EH (cell line): ENCODE measurements around the gene SETX.

Source experiments
- DNase-seq: peaks from one replicate; pipeline ENCODE4 v3.0.0-alpha.2; 2015; ENCODE audit warnings: low read depth

SETX gene

GRCh38 chr9:132351404-132352045, 3.3 kb downstream of the SETX start:
- DNase-seq = no peak

- peak; percentile 15 for DNase-seq
Measured at GRCh38 chr9:132350861-132351315, 3.9 kb downstream of the SETX start.

DNA sequence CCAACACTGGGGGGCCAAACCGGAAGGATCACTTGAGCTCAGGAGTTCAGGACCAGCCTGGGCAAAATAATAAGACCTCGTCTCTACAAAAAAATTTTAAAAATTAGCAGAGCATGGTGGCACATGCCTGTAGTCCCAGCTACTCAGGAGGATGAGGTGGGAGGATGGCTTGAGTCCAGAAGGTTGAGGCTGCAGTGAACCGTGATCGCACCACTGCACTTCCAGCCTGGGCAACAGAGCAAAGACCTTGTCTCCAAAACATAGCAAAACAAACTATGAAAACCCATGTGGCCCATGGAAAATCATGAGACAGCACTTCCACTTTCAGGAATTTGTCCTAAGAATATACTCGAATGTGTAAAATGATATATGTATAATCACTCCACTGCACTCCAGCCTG, 6.1 kb downstream of the SETX start:
- DNase-seq = no peak

DNA sequence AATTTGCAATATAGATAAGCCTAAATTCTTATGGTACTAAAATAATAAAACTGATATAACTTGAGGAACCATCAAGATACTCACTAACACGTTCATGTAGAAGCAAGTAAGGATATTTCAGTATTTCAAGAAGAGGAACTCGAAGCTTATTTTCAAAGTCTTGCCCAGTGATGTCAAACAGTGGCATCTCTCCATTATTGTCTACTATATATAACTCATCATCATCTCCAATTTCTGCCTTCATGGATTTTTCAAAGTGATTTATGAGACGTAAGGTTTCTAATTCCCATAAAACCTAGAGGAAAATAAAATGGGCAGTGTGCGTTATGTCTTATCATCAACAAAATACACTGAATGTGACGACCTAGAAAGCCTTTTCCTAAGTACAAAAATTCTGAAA, 8.6 kb downstream of the SETX start:
- DNase-seq = no peak

GRCh38 chr9:132341177-132341840, 13.5 kb downstream of the SETX start:
- no peak for DNase-seq

GRCh38 chr9:132334364-132334763, 20.4 kb downstream of the SETX start:
- no peak for DNase-seq

DNA sequence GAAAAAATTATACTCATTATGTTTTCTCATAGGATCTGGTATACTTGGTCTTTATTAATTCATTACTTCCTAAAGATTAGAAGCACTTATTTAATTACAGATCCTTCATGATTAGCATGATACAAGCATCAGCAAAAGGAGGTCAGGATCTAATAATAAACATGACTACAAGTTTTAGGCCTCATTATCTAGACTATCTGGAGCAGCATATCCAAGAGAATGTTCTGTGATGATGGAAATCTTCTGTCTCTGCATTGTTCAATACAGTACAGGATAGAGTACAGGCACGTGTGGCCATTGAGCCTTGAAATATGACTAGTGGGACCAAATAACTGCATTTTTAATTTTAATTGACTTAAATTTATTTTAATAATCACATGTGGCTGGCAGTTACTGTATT, 21.2 kb downstream of the SETX start:
- DNase-seq = no peak

- no peak for DNase-seq
Measured at GRCh38 chr9:132328580-132328979, 26.2 kb downstream of the SETX start.

GRCh38 chr9:132327537-132327936, 27.2 kb downstream of the SETX start:
- DNase-seq = no peak

DNA sequence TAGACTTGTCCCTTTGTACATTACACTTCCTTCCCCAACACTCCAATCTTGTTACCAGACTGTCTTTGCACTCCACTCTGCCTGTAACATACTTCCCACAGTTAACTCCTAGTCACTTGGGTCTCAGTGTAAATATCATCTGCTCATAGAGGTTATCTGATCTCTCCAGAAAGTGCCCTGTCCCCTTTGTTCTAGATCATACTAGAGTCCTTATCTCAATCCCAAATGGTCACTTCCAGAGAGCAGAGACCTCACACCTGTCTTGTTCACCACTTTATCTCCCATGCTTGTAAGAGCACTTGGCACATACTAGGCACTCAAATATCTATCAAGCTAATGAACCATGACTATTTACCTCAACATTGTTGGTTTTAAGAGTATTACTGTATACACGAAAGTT, 30.4 kb downstream of the SETX start:
- no peak for DNase-seq

GRCh38 chr9:132319421-132320110, 35.2 kb downstream of the SETX start:
- no peak for DNase-seq

GRCh38 chr9:132312873-132313272, 41.9 kb downstream of the SETX start:
- DNase-seq = peak; percentile 9

DNA sequence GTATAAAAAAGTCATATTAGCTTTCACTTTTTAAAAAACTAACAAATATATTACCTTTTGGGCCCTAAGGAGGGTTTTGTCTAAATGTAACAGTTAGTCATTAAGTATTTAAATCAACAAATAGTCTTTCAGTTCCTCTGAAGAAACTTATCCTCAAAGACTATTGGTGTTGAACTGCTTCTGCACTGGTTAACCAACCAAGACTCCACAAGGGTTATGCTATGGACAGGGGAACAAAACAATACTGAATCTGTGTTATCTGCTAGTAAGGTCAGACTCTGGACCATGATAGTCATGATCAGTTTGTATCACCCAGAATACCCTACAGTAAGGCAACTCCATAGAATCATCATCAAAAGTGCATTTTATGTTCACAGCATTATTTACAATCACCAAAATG, 42.4 kb downstream of the SETX start:
- no peak for DNase-seq

DNA sequence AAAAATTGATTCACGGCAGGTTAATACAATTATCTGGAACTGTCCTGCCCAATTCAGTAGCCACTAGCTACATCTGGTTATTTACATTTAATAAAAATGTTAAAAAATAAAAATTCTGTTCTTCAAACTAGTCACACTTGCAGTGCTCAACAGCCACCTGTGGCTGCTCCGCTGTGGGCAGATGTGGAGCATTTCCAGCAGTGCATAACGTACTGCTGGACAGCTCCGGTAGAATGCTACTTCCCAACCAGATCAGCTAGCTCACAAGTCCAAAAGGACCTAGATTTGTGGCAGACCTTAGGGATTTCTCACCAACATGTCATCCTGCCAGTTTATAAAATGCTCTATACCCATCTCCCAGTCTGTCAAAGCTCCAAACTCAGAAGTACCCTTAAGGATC, 42.8 kb downstream of the SETX start:
- no peak for DNase-seq

- DNase-seq = no peak
Measured at GRCh38 chr9:132309056-132309455, 45.7 kb downstream of the SETX start.

GRCh38 chr9:132301521-132301920, 53.3 kb downstream of the SETX start:
- DNase-seq = no peak

DNA sequence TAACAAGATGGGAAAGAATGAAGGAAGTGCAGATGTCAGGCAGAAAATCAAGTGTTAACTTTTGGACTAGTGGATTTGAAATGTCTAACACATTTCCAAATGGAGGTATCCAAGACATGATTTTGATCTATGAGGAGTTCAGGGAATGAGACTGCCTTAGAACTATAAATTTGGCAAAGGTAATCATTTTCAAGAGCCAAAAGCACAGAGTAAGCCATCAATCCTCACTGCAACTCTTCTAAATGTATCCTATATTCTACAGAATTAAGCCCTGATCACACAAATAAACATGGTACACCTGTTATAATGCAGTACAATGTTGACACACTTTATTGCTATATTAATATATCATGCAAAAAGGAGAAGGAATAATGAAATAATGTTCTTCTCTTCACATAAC, 55.6 kb downstream of the SETX start:
- DNase-seq = no peak

- DNase-seq = no peak
Measured at GRCh38 chr9:132295181-132295580, 59.6 kb downstream of the SETX start.

- DNase-seq = no peak
Measured at GRCh38 chr9:132293145-132293721, 61.6 kb downstream of the SETX start.

- DNase-seq = peak; percentile 55
Measured at GRCh38 chr9:132288966-132289365, 65.8 kb downstream of the SETX start.

DNA sequence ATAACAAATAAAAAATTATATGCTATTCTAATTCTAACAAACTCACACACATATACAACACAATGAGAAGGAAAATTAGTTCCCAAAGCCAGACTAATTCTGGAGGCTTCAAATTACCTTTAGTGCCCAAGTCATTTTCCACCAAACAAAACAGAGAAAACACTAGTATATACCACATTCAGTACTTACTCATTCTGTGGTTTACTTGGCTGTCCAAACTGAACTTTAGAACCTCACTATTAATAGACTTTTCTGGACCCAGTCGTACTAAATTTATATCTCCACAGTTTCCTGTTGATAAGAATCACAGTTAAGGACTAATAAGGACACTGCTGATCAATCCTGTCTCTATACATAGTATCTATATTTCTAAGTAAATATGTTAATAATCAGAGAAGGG, 66.4 kb downstream of the SETX start:
- peak; percentile 79 for DNase-seq

DNA sequence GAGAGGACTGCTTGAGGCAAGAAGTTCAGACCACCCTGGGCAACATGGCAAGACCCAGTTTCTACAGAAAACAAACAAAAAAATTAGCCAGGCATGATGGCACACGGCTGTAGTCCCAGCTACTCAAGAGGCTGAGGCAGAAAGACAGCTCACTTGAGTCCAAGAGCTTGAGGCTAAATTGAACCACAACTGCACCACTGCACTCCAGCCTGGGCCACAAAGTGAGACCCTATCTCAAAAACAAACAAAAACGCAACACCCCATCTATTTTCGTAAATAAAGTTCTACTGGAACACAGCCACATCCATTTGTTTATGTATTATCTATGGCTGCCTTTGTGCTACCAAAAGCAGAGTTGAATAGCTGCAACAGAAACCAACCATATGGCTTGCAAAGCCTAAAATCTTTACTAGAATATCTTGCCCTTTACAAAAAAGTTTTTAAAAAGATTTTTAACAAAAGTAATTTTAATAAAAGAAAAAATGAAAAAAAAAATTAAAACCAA, 67.5 kb downstream of the SETX start:
- no peak for DNase-seq

- peak; percentile 73 for DNase-seq
Measured at GRCh38 chr9:132283863-132284262, 70.9 kb downstream of the SETX start.
